Spinal cord (tissue), 10 donors: ENCODE measurements around the gene ST8SIA2. TPM values are rescaled to one million over a fixed set of nuclear protein-coding genes. Genes with fewer than 3 reads are reported as not detected.

Source experiments
- DNase-seq, 6 donors: peaks; one replicate each; pipeline versions ENCODE4 v3.0.0 to v3.0.0-alpha.2; 2013 to 2015; ENCODE audit warnings: low spot score in 6 of 6, low read depth in 4 of 6
- H3K27ac ChIP-seq: one replicate; pipeline ENCODE4 v1.5.1; 2013; ENCODE audit warnings: low read depth, low read length, control low read depth
- H3K27me3 ChIP-seq: one replicate; pipeline ENCODE4 v1.6.1; 2013; ENCODE audit warnings: low read length; ENCODE audit not compliant: control insufficient read depth, insufficient read depth
- H3K36me3 ChIP-seq: one replicate; pipeline ENCODE4 v1.6.1; 2013; ENCODE audit warnings: low read length; ENCODE audit not compliant: control insufficient read depth, insufficient read depth
- H3K4me1 ChIP-seq: one replicate; pipeline ENCODE4 v1.6.1; 2013; ENCODE audit warnings: low read length; ENCODE audit not compliant: control insufficient read depth, insufficient read depth
- H3K4me3 ChIP-seq: one replicate; pipeline ENCODE4 v1.5.1; 2013; ENCODE audit warnings: low read depth, low read length, control low read depth
- H3K9me3 ChIP-seq: one replicate; pipeline ENCODE4 v1.6.1; 2013; ENCODE audit warnings: low read length; ENCODE audit not compliant: control insufficient read depth, insufficient read depth
- WGBS: methylation state at CpG from one replicate; pipeline ENCODE4 v1.1.5; 2013; ENCODE audit warnings: missing lambda C conversion rate; ENCODE audit not compliant: insufficient coverage; 5-methylcytosine and 5-hydroxymethylcytosine counted together
- polyA plus RNA-seq, 2 donors: library from polyadenylated mRNA; unstranded; fragments of 120-200 nt; gene quantifications; one replicate each; pipeline ENCODE4 v1.2.1, GENCODE V29; 2013; ENCODE audit not compliant: insufficient read length in 2 of 2
- total RNA-seq, 2 donors: library from RNA; depleted of rRNA in 1 of 2; stranded (reverse); fragments of 120-200 nt in 1 of 2; fragments of >200 nt in 1 of 2; gene quantifications; one replicate each; pipeline versions ENCODE4 v1.2.3 to v1.2.4, GENCODE V29; 2013 to 2014
- donor health status: healthy.

ST8SIA2 gene
- total and polyA plus RNA-seq, 4 donors: 8.5 to 26.7 (median 16.5) TPM

- no peaks in the 10 kb centered on the region for H3K9me3 ChIP-seq
- no peak overlapping the region for H3K4me3 ChIP-seq
- WGBS: 75% methylated on average over 5 of the region's 5 CpGs
- DNase-seq: peak in 1 of 6 donors; percentile 47
- no peak overlapping the region for H3K27ac ChIP-seq
- no peaks in the 10 kb centered on the region for H3K36me3 ChIP-seq
- peaks cover 4% of the 10 kb centered on the region for H3K4me1 ChIP-seq
- H3K27me3 ChIP-seq: no peaks in the 10 kb centered on the region
These were observed 15.3 kb downstream of the ST8SIA2 start for GRCh38 chr15:92409006-92409405.

GRCh38 chr15:92409521-92409920 is 15.8 kb downstream of the ST8SIA2 start:
- Histone ChIP-seq H3K27ac (no peak overlapping the region), H3K9me3 (no peaks in the 10 kb centered on the region), H3K27me3 (no peaks in the 10 kb centered on the region), H3K4me1 (peaks cover 4% of the 10 kb centered on the region), H3K36me3 (no peaks in the 10 kb centered on the region), H3K4me3 (no peak overlapping the region)
- 85% methylated on average over 8 of the region's 8 CpGs for WGBS
- peak in 1 of 6 donors; percentile 39 for DNase-seq

- H3K27ac ChIP-seq: no peak overlapping the region
- 60% methylated on average over 3 of the region's 6 CpGs for WGBS
- H3K4me3 ChIP-seq: no peak overlapping the region
- H3K4me1 ChIP-seq: peaks cover 4% of the 10 kb centered on the region
- no peaks in the 10 kb centered on the region for H3K36me3 ChIP-seq
- H3K9me3 ChIP-seq: no peaks in the 10 kb centered on the region
- DNase-seq: peak in 1 of 6 donors; percentile 57
- no peaks in the 10 kb centered on the region for H3K27me3 ChIP-seq
These were observed 16.9 kb downstream of the ST8SIA2 start for GRCh38 chr15:92410537-92410936.

GRCh38 chr15:92411256-92411655 is 17.6 kb downstream of the ST8SIA2 start:
- no peak overlapping the region for H3K4me3 ChIP-seq
- no peak for DNase-seq
- 96% methylated on average over 5 of the region's 5 CpGs for WGBS
- no peaks in the 10 kb centered on the region for H3K9me3 ChIP-seq
- no peaks in the 10 kb centered on the region for H3K27me3 ChIP-seq
- peaks cover 1% of the 10 kb centered on the region for H3K36me3 ChIP-seq
- H3K4me1 ChIP-seq: peaks cover 8% of the 10 kb centered on the region
- H3K27ac ChIP-seq: no peak overlapping the region

- 21% methylated on average over 2 of the region's 9 CpGs for WGBS
- H3K36me3 ChIP-seq: peaks cover 6% of the 10 kb centered on the region
- H3K4me3 ChIP-seq: no peak overlapping the region
- no peak overlapping the region for H3K27ac ChIP-seq
- DNase-seq: no peak
- peaks cover 4% of the 10 kb centered on the region for H3K4me1 ChIP-seq
- no peaks in the 10 kb centered on the region for H3K27me3 ChIP-seq
- H3K9me3 ChIP-seq: no peaks in the 10 kb centered on the region
These were observed 19.8 kb downstream of the ST8SIA2 start for GRCh38 chr15:92413510-92413909.

- no peaks in the 10 kb centered on the region for H3K27me3 ChIP-seq
- peaks cover 6% of the 10 kb centered on the region for H3K36me3 ChIP-seq
- 87% methylated on average over 8 of the region's 9 CpGs for WGBS
- DNase-seq: no peak
- no peak overlapping the region for H3K4me3 ChIP-seq
- no peak overlapping the region for H3K27ac ChIP-seq
- no peaks in the 10 kb centered on the region for H3K9me3 ChIP-seq
- H3K4me1 ChIP-seq: peaks cover 4% of the 10 kb centered on the region
These were observed 22.1 kb downstream of the ST8SIA2 start for GRCh38 chr15:92415639-92416297.

- Histone ChIP-seq H3K9me3 (no peaks in the 10 kb centered on the region), H3K4me1 (peaks cover 4% of the 10 kb centered on the region), H3K27ac (no peak overlapping the region), H3K4me3 (no peak overlapping the region), H3K36me3 (peaks cover 6% of the 10 kb centered on the region), H3K27me3 (no peaks in the 10 kb centered on the region)
- WGBS: 80% methylated on average over 12 of the region's 12 CpGs
- DNase-seq: no peak
These were observed 22.9 kb downstream of the ST8SIA2 start for GRCh38 chr15:92416557-92416956.

- H3K4me3 ChIP-seq: no peak overlapping the region
- DNase-seq: no peak
- H3K9me3 ChIP-seq: no peaks in the 10 kb centered on the region
- peaks cover 6% of the 10 kb centered on the region for H3K36me3 ChIP-seq
- H3K27me3 ChIP-seq: no peaks in the 10 kb centered on the region
- 100% methylated on average over 3 of the region's 7 CpGs for WGBS
- H3K4me1 ChIP-seq: peaks cover 4% of the 10 kb centered on the region
- H3K27ac ChIP-seq: no peak overlapping the region
These were observed 24.0 kb downstream of the ST8SIA2 start for GRCh38 chr15:92417716-92418115.

- Histone ChIP-seq H3K36me3 (peaks cover 6% of the 10 kb centered on the region), H3K27ac (no peak overlapping the region), H3K4me3 (no peak overlapping the region), H3K27me3 (no peaks in the 10 kb centered on the region), H3K9me3 (no peaks in the 10 kb centered on the region), H3K4me1 (peaks cover 4% of the 10 kb centered on the region)
- whole genome bisulfite sequencing: 74% methylated on average over 5 of the region's 7 CpGs
- no peak for DNase-seq
These were observed 25.2 kb downstream of the ST8SIA2 start for GRCh38 chr15:92418864-92419263.

GRCh38 chr15:92421976-92422375 is 28.3 kb downstream of the ST8SIA2 start:
- WGBS: 94% methylated on average over 1 of the region's 1 CpG
- no peaks in the 10 kb centered on the region for H3K27me3 ChIP-seq
- no peaks in the 10 kb centered on the region for H3K36me3 ChIP-seq
- no peaks in the 10 kb centered on the region for H3K9me3 ChIP-seq
- H3K4me1 ChIP-seq: no peaks in the 10 kb centered on the region
- no peak overlapping the region for H3K27ac ChIP-seq
- no peak for DNase-seq
- no peak overlapping the region for H3K4me3 ChIP-seq
